SW480 (cell line): ENCODE measurements around the gene SPNS3.

Experiments used
- DNase-seq: peaks from one replicate; pipeline ENCODE4 v3.0.0-alpha.2; 2016; ENCODE audit warnings: low spot score

The SPNS3 gene

GRCh38 chr17:4509923-4510617 is 76.3 kb downstream of the SPNS3 start:
- no peak for DNase-seq

DNA sequence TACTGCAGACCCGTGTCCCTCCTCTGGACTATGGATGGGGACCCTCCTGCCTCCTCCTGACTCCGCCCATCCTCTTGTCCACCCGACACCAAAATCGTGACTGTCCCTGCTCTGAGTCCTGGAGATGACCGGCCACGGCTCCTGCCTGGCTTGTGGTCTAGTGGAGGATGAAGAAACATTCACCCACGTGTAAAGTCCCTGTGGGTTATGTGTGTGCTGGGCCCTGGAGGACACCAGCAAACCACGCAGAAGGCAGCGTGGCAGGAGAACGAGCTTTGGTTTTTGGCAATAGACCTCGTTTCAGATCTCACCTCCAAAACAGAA is 76.8 kb downstream of the SPNS3 start:
- no peak for DNase-seq

DNA sequence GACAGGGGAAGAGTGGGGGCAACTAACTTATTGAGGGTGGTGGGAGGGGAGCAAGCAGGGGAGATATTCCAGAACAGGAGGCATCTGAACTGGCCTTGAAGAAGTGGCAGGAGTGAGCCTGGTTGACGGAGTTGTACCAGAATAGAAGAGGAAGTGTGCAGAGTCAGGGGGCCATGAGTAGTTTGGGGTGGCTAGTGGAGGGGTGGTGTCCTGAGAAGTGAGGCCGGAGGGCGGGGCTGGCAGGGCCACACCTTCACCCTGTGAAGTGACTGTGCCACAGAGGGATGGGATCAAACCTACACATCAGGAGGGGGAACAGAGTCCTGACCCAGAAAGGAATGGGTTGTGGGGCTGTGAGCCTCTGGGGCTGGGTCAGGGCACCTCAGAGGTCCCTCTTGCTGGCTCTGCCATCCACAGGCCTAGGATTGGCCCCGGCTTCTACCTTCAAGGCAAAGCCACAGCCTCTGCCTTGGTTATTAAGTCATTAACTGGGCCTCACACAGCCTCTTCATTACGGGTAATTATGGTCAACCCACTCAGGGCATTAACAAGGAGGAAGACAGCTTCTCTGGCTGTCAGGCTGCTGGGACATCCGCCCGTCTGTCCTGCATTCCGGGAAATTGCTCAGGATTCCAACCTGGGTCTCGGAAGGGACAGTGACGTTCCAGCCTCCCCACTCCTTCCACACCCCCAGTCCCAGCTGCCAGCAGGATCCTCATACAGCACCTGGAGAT is 77.6 kb downstream of the SPNS3 start:
- DNase-seq = no peak

DNA sequence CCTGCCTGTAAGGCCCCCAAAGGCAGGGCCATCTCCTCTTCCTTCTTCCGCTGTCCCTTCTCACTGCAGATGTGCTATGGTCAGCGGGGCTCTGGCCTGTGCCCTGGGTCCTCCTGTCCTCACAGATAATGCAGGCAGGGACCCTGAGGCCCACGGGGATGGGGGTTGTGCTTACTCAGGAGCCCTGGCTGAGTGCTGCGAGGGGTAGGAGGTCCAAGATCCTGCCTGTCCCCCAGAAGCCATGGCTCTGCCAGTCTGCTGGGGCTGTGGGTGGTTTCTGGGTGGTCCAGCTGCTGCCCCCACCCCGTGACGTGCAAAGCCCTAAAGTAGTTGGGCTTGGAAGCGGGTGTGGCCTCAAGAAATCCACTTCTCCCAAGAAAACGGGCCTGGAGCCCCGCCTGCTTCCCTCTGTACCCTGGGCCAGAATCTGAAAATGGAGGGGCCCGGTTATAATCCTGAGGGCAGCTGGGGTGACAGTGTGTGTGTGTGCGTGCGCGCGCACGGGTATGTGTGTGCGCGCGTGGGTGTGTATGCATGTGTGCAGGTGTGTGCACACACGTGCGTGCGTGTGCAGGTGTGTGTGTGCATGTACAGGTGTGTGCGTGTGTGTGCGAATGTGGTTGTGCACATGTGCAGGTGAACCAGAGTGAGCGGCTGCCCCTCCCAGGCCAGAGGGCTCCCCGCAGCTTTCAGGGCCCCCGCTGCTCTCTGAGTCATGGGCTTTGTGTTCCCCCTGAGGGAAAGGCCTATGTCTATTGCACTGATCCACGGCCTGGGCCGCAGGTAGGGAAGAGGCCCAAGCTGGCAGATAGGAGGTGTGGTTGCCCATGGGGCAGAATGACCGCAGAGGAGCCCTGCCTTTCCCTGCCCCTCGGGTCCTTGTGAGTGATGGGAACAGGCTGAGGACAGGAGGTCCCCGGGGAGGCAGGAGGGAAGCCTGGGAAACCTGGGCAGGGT is 78.7 kb downstream of the SPNS3 start:
- DNase-seq = no peak

- DNase-seq = no peak
Observed at GRCh38 chr17:4513113-4514032, 79.6 kb downstream of the SPNS3 start.

GRCh38 chr17:4514206-4514605 is 80.5 kb downstream of the SPNS3 start:
- no peak for DNase-seq

GRCh38 chr17:4514779-4515178 is 81.0 kb downstream of the SPNS3 start:
- no peak for DNase-seq

DNA sequence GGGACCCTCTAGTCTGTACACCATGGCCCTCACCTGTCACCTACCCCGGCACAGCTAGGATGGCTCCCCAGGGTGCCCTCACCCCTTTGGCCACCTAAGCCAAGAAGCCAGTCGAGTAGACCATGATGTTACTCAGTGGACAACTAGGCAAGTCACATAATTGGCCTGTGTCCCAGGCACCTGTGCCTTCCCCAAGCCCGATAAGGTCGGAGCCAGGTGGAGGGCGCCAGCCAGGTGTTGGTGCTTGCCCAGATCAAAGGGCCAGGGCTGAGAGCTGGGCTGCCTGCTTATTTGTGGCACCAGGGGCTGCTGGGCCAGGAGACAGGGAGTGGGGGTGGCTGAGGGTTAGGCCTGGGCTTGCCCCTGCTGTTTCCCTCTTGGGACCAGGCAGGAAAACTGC is 81.8 kb downstream of the SPNS3 start:
- DNase-seq = no peak

DNA sequence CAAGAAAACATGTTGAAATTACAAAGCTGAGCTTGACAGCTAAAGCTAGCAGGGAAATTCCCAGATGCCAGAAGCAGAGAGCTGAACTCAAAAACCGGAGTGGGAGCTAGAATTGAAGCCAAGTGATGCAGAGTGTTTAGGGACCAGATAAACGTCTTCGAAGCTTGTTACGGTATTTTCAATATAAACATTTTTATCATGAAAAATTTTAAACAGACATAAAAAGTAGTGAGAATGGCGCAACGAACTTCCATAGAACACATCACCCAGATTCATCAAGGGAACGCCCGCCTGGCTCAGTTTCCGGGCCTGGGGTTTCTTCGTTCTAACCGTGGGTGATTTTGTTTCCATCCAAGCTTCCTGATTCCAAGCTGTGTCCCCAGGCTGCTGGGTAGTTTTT is 83.0 kb downstream of the SPNS3 start:
- DNase-seq = no peak

- no peak for DNase-seq
Observed at GRCh38 chr17:4518901-4519300, 85.2 kb downstream of the SPNS3 start.

GRCh38 chr17:4519361-4519788 is 85.6 kb downstream of the SPNS3 start:
- DNase-seq = no peak

- DNase-seq = no peak
Observed at GRCh38 chr17:4520060-4520893, 86.5 kb downstream of the SPNS3 start.

- no peak for DNase-seq
Observed at GRCh38 chr17:4520894-4521600, 87.3 kb downstream of the SPNS3 start.

GRCh38 chr17:4522661-4523060 is 88.9 kb downstream of the SPNS3 start:
- no peak for DNase-seq

DNA sequence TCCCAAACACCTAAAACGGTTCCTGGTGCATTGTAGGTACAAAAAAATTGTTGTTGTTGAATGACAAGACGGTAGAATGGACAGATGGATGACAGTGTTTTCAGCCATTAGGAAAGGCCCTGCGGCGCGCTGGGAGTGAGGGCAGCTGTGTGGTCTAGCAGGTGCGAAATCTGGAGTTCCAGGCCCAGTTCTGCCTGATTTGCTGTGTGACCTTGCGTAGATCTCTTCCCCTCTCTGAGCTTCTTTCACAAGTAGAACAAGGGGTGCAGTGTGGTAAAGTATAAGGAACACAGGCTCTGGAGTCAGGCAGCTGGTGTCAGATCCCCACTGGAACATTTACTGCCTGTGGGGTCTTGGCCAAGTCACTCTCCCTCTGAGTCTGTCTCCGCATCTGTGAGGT is 90.2 kb downstream of the SPNS3 start:
- DNase-seq = no peak

GRCh38 chr17:4525691-4526397 is 92.1 kb downstream of the SPNS3 start:
- no peak for DNase-seq

DNA sequence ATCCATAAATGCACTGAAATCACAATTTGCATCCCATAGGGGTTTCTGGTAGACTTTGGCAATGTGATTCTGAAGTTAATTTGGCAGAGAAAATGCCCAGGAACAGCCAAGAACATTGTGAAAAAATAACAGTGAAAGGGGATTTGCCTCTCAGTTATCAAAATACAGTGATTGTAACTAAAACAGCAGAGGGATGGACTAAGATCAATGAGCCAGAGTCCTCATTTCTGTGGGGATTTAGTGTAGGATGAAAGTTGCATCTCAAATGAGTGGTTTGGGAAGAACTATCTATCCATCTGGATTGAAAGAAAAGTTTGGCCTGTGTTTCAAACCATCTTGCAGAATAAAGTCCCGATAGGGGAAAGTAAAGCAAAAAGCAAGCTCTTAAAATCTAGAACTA is 93.4 kb downstream of the SPNS3 start:
- DNase-seq = no peak

DNA sequence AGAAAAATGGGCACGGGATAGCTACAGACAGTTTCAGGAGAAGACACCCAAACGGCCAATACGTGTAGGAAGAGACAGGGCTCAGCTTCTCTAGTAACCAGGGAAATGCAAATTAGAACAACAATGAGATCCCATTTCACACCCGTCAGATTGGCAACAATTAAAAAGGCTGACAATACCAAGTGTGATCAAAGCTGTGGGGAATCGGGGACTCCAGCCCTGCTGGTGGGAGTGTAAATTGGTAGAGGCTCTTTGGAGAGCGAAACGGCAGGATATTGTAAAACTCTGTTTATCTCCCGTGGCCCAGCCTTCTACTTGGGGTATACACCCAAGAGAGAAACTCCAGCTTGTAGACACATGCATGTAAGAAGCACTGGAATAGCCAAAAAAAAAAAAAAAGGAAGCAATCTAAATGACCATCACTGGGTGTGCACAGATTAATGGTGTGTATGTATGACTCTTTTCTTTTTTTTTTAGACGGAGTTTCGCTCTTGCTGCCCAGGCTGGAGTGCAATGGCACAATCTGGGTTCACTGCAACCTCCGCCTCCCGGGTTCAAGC is 93.9 kb downstream of the SPNS3 start:
- no peak for DNase-seq

GRCh38 chr17:4529533-4530152 is 95.9 kb downstream of the SPNS3 start:
- DNase-seq = no peak
